B cell (primary cell): ENCODE data around the gene FANCM. TPM values are rescaled to one million over a fixed set of nuclear protein-coding genes. Genes with fewer than 3 reads are reported as not detected.
"Not testable (repeated sequence)": the region's sequence is repeated elsewhere in the genome, so short reads cannot be mapped to it uniquely, and the experiment has no call there.

ENCODE experiments used
- ATAC-seq: fragments of 200-7000 bp; cut with Tn5 transposase; one replicate; pipeline ENCODE4 v1.10.0; 2021; ENCODE audit warnings: low read depth, mild to moderate bottlenecking, moderate number of reproducible peaks, moderate library complexity
- CTCF ChIA-PET: fragments of 350-600 bp; sonication (Branson Sonifier 250); formaldehyde crosslinking; loops from one replicate; lab custom pipeline; 2021; ENCODE audit warnings: antibody characterized with exemption, inconsistent platforms; lab: Charles Lee
- POLR2A ChIA-PET: fragments of 350-600 bp; sonication (Branson Sonifier 250); formaldehyde crosslinking; loops from one replicate; lab custom pipeline; 2021; ENCODE audit warnings: antibody characterized with exemption; lab: Charles Lee
- DNase-seq: peaks from one replicate; pipeline ENCODE4 v3.0.0; 2013
- H2AFZ ChIP-seq: 2 replicates; pipeline ENCODE4 v1.6.1; 2012; ENCODE audit warnings: mild to moderate bottlenecking, low read depth, low read length; ENCODE audit not compliant: insufficient read depth, poor library complexity, severe bottlenecking
- H3K27ac ChIP-seq, 2 donors: 1 replicate in 1 of 2; 2 replicates in 1 of 2; pipeline ENCODE4 v1.5.1; 2012 to 2013; ENCODE audit warnings: low read length in 2 of 2, mild to moderate bottlenecking in 2 of 2, moderate library complexity in 1 of 2
- H3K27me3 ChIP-seq, 4 experiments: fragments of 200-600 bp in 1 of 4; sonication (generic) in 1 of 4; replicated peaks in 1 of 4; 1 replicate in 2 of 4; 2 replicates in 2 of 4; pipeline versions ENCODE4 v1.6.1 to v1.7.0; 2013 to 2016; ENCODE audit warnings: low read length in 3 of 4, mild to moderate bottlenecking in 2 of 4, mixed read lengths in 1 of 4, moderate library complexity in 1 of 4; ENCODE audit not compliant: insufficient read depth in 4 of 4, control insufficient read depth in 3 of 4; ENCODE audit errors: control extremely low read depth in 1 of 4
- H3K36me3 ChIP-seq, 2 experiments: replicated peaks in 1 of 2; 1 replicate in 1 of 2; 2 replicates in 1 of 2; pipeline versions ENCODE4 v1.6.1 to v1.7.1; 2013; ENCODE audit warnings: low read length in 1 of 2; ENCODE audit not compliant: insufficient read depth in 2 of 2, control insufficient read depth in 1 of 2; ENCODE audit errors: control extremely low read depth in 1 of 2, extremely low read depth in 1 of 2
- H3K4me1 ChIP-seq, 2 donors: fragments of 200-600 bp in 1 of 2; sonication (generic) in 1 of 2; 1 replicate in 1 of 2; 2 replicates in 1 of 2; pipeline versions ENCODE4 v1.5.1 to v1.6.1; 2013 to 2017; ENCODE audit warnings: low read length in 2 of 2; ENCODE audit not compliant: control insufficient read depth in 2 of 2, insufficient read depth in 2 of 2
- H3K4me2 ChIP-seq: replicated peaks from 2 replicates; pipeline ENCODE3; 2012; ENCODE audit warnings: mild to moderate bottlenecking, low read depth, low read length; ENCODE audit not compliant: poor library complexity, severe bottlenecking
- H3K4me3 ChIP-seq, 5 experiments: fragments of 200-600 bp in 1 of 5; sonication (generic) in 1 of 5; 1 replicate in 3 of 5; 2 replicates in 2 of 5; pipeline versions ENCODE4 v1.5.1 to v1.7.0; 2011 to 2016; ENCODE audit warnings: low read length in 4 of 5, mild to moderate bottlenecking in 4 of 5, low read depth in 2 of 5, control low read depth in 1 of 5, moderate library complexity in 1 of 5; ENCODE audit not compliant: insufficient read depth in 1 of 5; ENCODE audit errors: control extremely low read depth in 1 of 5, extremely low read depth in 1 of 5
- H3K79me2 ChIP-seq: fragments of 200-600 bp; sonication (generic); one replicate; pipeline ENCODE4 v1.6.0; 2016; ENCODE audit warnings: low read length; ENCODE audit not compliant: control insufficient read depth, insufficient read depth
- H3K9ac ChIP-seq: fragments of 200-600 bp; sonication (generic); 2 replicates; pipeline ENCODE4 v1.6.1; 2017; ENCODE audit warnings: mild to moderate bottlenecking, low read length, moderate library complexity
- H3K9me3 ChIP-seq, 3 donors: one replicate each; pipeline versions ENCODE4 v1.6.1 to v1.7.1; 2013; ENCODE audit warnings: low read length in 2 of 3; ENCODE audit not compliant: control insufficient read depth in 2 of 3, insufficient read depth in 1 of 3; ENCODE audit errors: control extremely low read depth in 1 of 3
- H4K20me1 ChIP-seq: 2 replicates; pipeline ENCODE4 v1.6.0; 2012; ENCODE audit warnings: mild to moderate bottlenecking, low read length; ENCODE audit not compliant: insufficient read depth, control insufficient read depth, poor library complexity, severe bottlenecking
- H3K27ac Mint-ChIP-seq: one replicate; pipeline ENCODE4 v1.8.0; 2021; ENCODE audit warnings: mixed read lengths
- H3K27me3 Mint-ChIP-seq: one replicate; pipeline ENCODE4 v1.8.0; 2021; ENCODE audit warnings: mixed read lengths
- H3K4me1 Mint-ChIP-seq: one replicate; pipeline ENCODE4 v1.8.0; 2021; ENCODE audit warnings: mixed read lengths
- H3K4me3 Mint-ChIP-seq: one replicate; pipeline ENCODE4 v1.8.0; 2021; ENCODE audit warnings: mixed read lengths
- H3K9me3 Mint-ChIP-seq: one replicate; pipeline ENCODE4 v1.8.0; 2022; ENCODE audit warnings: mixed read lengths; ENCODE audit not compliant: insufficient read depth
- CTCF ChIP-seq: fragments of 200-600 bp; IDR thresholded peaks from one replicate; pipeline ENCODE4 v1.8.0; 2022; ENCODE audit warnings: antibody characterized with exemption, mild to moderate bottlenecking
- EZH2 ChIP-seq: IDR thresholded peaks from 2 replicates; pipeline ENCODE4 v1.6.1; 2012; ENCODE audit warnings: borderline replicate concordance, low read depth, mild to moderate bottlenecking, moderate library complexity, low read length; ENCODE audit not compliant: insufficient read depth, poor library complexity, severe bottlenecking
- WGBS: methylation state at CpG from one replicate; pipeline ENCODE4 v1.1.5; 2013; ENCODE audit warnings: missing lambda C conversion rate; ENCODE audit not compliant: insufficient coverage; 5-methylcytosine and 5-hydroxymethylcytosine counted together
- intact Hi-C: fragments of 100-400 bp; cut with micrococcal nuclease; formaldehyde crosslinking; loops from one replicate; pipeline ENCODE4 v1.10.0; 2022
- polyA plus RNA-seq: library from polyadenylated mRNA; depleted of rRNA; stranded (reverse); fragments of >200 nt; gene quantifications from 2 replicates; pipeline ENCODE4 v1.2.3, GENCODE V29; 2012
- total RNA-seq, 2 donors: library from RNA; stranded (reverse); fragments of 120-200 nt in 1 of 2; gene quantifications; 1 replicate in 1 of 2; 2 replicates in 1 of 2; pipeline versions ENCODE4 v1.2.3 to v1.2.4, GENCODE V29; 2013 to 2022

FANCM gene
- total and polyA plus RNA-seq, 2 donors (not counting 1 experiment from before 2014, with no cell fraction given): 3.0 to 15.5 TPM

- intact Hi-C loops: no loop called here
- Histone ChIP-seq H3K36me3 (peaks cover 8 to 61% of the 10 kb centered on the region in 2 experiments), H3K4me1 (no peaks in the 10 kb centered on the region), H2AFZ (no peak overlapping the region), H3K27me3 (no peaks in the 10 kb centered on the region), H3K4me2 (no peak overlapping the region), H3K27ac (no peak overlapping the region), H3K4me3 (no peak overlapping the region), H3K9me3 (no peaks in the 10 kb centered on the region), H3K79me2 (no peaks in the 10 kb centered on the region), H3K9ac (no peak overlapping the region), H4K20me1 (peaks cover 4% of the 10 kb centered on the region)
- Mint-ChIP-seq H3K27ac (no peak overlapping the region), H3K4me1 (no peaks in the 10 kb centered on the region), H3K9me3 (no peaks in the 10 kb centered on the region), H3K27me3 (no peaks in the 10 kb centered on the region), H3K4me3 (no peak overlapping the region)
- no peak for TF ChIP-seq EZH2
- TF ChIP-seq CTCF: no peak
- ChIA-PET POLR2A (no interaction called here), CTCF (no interaction called here)
- whole genome bisulfite sequencing: no CpG with 5 or more reads among the region's 1 CpG
- no peak for ATAC-seq
- no peak for DNase-seq
Measured at GRCh38 chr14:45211295-45211694, 75.6 kb downstream of the FANCM start.

GRCh38 chr14:45212231-45212630 is 76.5 kb downstream of the FANCM start:
- Histone ChIP-seq H3K27me3 (no peaks in the 10 kb centered on the region), H3K9ac (no peak overlapping the region), H3K4me2 (no peak overlapping the region), H4K20me1 (peaks cover 4% of the 10 kb centered on the region), H2AFZ (no peak overlapping the region), H3K36me3 (peaks cover 5 to 59% of the 10 kb centered on the region in 2 experiments), H3K79me2 (no peaks in the 10 kb centered on the region), H3K4me3 (no peak overlapping the region), H3K27ac (no peak overlapping the region), H3K9me3 (no peaks in the 10 kb centered on the region), H3K4me1 (no peaks in the 10 kb centered on the region)
- ChIA-PET POLR2A (no interaction called here), CTCF (no interaction called here)
- no CpG with 5 or more reads among the region's 3 CpGs for whole genome bisulfite sequencing
- intact Hi-C loops: no loop called here
- no peaks in the 10 kb centered on the region for H3K9me3 Mint-ChIP-seq
- no peak for ATAC-seq
- H3K4me1 Mint-ChIP-seq: no peaks in the 10 kb centered on the region
- TF ChIP-seq EZH2 (no peak), CTCF (no peak)
- no peak overlapping the region for H3K27ac Mint-ChIP-seq
- no peaks in the 10 kb centered on the region for H3K27me3 Mint-ChIP-seq
- DNase-seq: no peak
- no peak overlapping the region for H3K4me3 Mint-ChIP-seq

- H3K27me3 ChIP-seq, H3K4me2 ChIP-seq, ATAC-seq, H3K79me2 ChIP-seq, H3K4me1 ChIP-seq, H3K9me3 ChIP-seq, POLR2A ChIA-PET, CTCF ChIA-PET, DNase-seq, H3K9ac ChIP-seq, intact Hi-C loops, H3K9me3 Mint-ChIP-seq, H3K27ac Mint-ChIP-seq, H4K20me1 ChIP-seq, H3K4me3 ChIP-seq, H3K4me3 Mint-ChIP-seq, H3K27ac ChIP-seq, H3K27me3 Mint-ChIP-seq, H2AFZ ChIP-seq, H3K4me1 Mint-ChIP-seq: not testable (repeated sequence)
- H3K36me3 ChIP-seq: peaks cover 3 to 62% of the 10 kb centered on the region in 2 experiments
- WGBS: no CpG with 5 or more reads among the region's 1 CpG
Measured at GRCh38 chr14:45213716-45214115, 78.0 kb downstream of the FANCM start.
